WTC11 (cell line): ENCODE data around the gene ATP6AP1.

Experiments
- GABPB1 ChIP-seq: sonication (generic); formaldehyde crosslinking; IDR thresholded peaks from 2 replicates; pipeline ENCODE4 v1.8.1; 2023; ENCODE audit warnings: mild to moderate bottlenecking, missing genetic modification reagents
- JUN ChIP-seq: sonication (generic); formaldehyde crosslinking; IDR thresholded peaks from 2 replicates; pipeline ENCODE4 v1.8.0; 2023; ENCODE audit warnings: mild to moderate bottlenecking, missing genetic modification reagents
- ZNF121 ChIP-seq: sonication (generic); formaldehyde crosslinking; IDR thresholded peaks from 2 replicates; pipeline ENCODE4 v1.8.0; 2023; ENCODE audit warnings: missing genetic modification reagents
- ZNF232 ChIP-seq: sonication (generic); formaldehyde crosslinking; IDR thresholded peaks from 2 replicates; pipeline ENCODE4 v1.8.0; 2022; ENCODE audit warnings: mild to moderate bottlenecking, missing genetic modification reagents
- ZNF317 ChIP-seq: sonication (generic); formaldehyde crosslinking; IDR thresholded peaks from 2 replicates; pipeline ENCODE4 v1.8.1; 2023; ENCODE audit warnings: low read depth, mild to moderate bottlenecking, moderate library complexity, missing genetic modification reagents, borderline replicate concordance
- TF ChIP-seq, protein P1 (sequence below): fragments of 200-600 bp; IDR thresholded peaks from 2 replicates; pipeline ENCODE4 v1.8.0; 2022; ENCODE audit warnings: antibody characterized with exemption
- TF ChIP-seq, protein P2 (sequence below): sonication (generic); formaldehyde crosslinking; conservative IDR thresholded peaks from 2 replicates; pipeline ENCODE4 v1.8.1; 2022; ENCODE audit warnings: mild to moderate bottlenecking, missing genetic modification reagents
- TF ChIP-seq, protein P3 (sequence below): sonication (generic); formaldehyde crosslinking; IDR thresholded peaks from 2 replicates; pipeline ENCODE4 v1.8.0; 2023; ENCODE audit warnings: missing genetic modification reagents

DNA sequence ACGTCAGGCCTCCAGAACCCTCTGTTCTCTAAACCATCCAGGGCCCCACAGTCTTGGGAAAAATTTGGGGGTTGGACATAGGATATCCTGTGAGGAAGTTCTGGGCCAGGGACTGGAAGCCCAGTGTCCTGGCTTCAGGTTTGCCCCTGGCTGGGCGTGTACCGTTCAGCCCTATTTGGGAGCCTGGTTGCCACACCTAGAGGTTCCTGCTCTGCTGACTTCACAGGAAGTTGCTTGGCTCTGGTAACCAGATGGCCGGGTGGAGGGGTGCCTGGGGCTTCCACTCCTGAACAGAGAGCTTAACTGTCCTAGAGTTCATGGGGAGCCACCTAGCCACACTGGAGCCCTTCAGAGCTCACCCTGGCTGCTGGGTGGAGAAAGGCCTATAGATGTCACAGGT, 16.0 kb upstream of the ATP6AP1 start:
- TF ChIP-seq, protein P1, sequence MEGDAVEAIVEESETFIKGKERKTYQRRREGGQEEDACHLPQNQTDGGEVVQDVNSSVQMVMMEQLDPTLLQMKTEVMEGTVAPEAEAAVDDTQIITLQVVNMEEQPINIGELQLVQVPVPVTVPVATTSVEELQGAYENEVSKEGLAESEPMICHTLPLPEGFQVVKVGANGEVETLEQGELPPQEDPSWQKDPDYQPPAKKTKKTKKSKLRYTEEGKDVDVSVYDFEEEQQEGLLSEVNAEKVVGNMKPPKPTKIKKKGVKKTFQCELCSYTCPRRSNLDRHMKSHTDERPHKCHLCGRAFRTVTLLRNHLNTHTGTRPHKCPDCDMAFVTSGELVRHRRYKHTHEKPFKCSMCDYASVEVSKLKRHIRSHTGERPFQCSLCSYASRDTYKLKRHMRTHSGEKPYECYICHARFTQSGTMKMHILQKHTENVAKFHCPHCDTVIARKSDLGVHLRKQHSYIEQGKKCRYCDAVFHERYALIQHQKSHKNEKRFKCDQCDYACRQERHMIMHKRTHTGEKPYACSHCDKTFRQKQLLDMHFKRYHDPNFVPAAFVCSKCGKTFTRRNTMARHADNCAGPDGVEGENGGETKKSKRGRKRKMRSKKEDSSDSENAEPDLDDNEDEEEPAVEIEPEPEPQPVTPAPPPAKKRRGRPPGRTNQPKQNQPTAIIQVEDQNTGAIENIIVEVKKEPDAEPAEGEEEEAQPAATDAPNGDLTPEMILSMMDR = no peak
- TF ChIP-seq ZNF121 (no peak), ZNF232 (CRISPR knock-in tag) (no peak), JUN (no peak), ZNF317 (CRISPR knock-in tag) (no peak), GABPB1 (CRISPR knock-in tag) (no peak)
- TF ChIP-seq, protein P2, sequence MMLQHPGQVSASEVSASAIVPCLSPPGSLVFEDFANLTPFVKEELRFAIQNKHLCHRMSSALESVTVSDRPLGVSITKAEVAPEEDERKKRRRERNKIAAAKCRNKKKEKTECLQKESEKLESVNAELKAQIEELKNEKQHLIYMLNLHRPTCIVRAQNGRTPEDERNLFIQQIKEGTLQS = no peak
- TF ChIP-seq, protein P3, sequence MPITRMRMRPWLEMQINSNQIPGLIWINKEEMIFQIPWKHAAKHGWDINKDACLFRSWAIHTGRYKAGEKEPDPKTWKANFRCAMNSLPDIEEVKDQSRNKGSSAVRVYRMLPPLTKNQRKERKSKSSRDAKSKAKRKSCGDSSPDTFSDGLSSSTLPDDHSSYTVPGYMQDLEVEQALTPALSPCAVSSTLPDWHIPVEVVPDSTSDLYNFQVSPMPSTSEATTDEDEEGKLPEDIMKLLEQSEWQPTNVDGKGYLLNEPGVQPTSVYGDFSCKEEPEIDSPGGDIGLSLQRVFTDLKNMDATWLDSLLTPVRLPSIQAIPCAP = no peak
